Measurements from ENCODE around the gene UGT1A9.

DNA sequence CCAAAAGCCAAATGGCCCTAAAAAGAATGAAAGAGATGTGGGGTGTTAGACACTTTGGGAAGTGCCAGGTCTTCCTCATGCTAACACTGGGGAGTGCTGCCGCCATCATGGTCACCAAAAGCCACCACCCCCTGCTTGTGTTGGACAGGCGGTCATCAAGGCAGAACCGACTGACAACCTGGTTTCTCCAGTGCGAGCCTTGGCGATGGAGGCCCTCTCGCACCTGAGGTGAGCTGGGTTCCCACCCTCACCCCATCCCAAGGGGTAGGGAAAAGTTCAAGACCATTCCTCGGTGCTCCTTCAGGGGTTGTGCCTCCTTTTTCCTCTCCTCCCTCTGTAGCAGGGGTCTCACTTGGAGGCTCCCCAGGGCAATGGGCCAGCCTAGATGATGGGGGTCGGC is 140.0 kb downstream of the UGT1A9 start:
- no peak for TF ChIP-seq CTCF (IDR thresholded peaks at IDR 0.05; ENCODE audit: insufficient read depth, low read length)
- no peak for TF ChIP-seq SPI1 (IDR thresholded peaks at IDR 0.05; ENCODE audit: borderline replicate concordance, low read depth)
- TF ChIP-seq GABPA (IDR thresholded peaks at IDR 0.05; ENCODE audit: low read depth), result no peak
